NCI-H82 (cell line): ENCODE results near the gene MOB3A.
"Not testable (repeated sequence)": the region's sequence is repeated elsewhere in the genome, so short reads cannot be mapped to it uniquely, and the experiment has no call there.

Experiments
- DNase-seq: peaks from one replicate; lab custom pipeline; 2025; lab: John Stamatoyannopoulos, UW

The MOB3A gene

GRCh38 chr19:2034253-2034652, 61.9 kb downstream of the MOB3A start:
- not testable (repeated sequence) for DNase-seq

DNA sequence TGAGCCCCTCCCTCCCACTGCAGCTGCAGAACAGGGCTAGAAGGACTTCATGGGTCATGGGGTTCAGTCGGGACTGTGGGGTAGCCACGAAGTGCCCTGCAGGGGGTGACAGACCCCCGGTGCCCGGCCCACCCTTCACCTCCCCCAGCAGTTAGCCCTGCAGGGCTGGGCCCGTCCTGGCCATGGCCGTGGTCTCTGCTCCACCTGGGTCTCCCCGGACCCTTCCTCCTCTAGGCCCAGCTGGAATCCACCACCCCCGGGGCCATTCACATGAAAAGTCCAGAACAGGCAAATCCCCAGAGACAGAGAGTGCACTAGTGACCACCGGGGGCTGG, 62.3 kb downstream of the MOB3A start:
- no peak for DNase-seq

- DNase-seq: no peak
Measured at GRCh38 chr19:2033115-2033824, 62.9 kb downstream of the MOB3A start.

DNA sequence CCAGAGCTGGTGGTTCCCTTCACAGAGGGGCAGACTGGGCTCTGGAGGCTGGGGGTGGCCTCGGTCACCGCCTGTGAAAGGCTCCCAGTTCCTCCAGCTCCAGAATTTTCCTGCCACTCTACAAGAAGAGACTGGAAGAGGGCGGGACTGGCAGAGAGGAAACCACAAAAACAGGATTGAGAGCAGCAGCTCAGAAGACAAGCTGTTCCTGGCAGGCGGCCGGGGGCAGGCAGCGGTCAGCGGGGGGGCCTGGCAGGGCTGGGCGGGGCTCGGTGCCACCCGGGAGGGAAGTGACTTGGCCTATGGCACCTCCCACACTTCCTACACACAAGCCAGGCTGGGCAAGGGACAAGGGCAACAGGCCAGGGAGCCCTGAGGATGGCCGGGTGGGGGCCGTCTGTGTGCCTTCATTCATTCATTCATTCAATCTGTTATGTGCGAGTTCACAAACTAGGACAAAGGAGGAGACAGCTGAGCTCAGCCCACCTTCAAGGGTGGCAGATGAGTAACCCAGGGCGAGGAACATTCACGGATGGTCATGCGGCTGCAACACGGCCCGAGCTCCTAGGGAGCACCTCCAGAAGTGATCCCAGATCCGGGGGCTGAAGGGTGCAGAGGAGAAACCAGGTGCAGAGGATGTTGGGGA, 63.7 kb downstream of the MOB3A start:
- no peak for DNase-seq

DNA sequence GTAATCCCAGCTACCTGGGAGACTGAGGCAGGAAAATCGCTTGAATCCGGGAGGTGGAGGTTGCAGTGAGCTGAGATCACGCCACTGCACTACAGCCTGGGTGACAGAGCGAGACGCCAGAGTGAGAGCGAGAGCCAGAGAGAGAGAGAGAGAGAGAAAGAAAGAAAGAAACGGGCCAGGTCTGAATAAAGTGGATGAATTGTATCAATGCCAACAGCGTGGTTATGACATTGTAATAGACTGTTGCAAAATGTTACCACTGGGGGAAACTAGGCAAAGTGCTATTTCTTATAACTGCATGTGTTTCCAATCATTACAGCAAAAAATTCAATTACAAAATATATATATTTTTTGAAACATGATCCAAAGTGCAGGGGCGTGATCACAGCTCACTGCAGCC, 68.8 kb downstream of the MOB3A start:
- no peak for DNase-seq

DNA sequence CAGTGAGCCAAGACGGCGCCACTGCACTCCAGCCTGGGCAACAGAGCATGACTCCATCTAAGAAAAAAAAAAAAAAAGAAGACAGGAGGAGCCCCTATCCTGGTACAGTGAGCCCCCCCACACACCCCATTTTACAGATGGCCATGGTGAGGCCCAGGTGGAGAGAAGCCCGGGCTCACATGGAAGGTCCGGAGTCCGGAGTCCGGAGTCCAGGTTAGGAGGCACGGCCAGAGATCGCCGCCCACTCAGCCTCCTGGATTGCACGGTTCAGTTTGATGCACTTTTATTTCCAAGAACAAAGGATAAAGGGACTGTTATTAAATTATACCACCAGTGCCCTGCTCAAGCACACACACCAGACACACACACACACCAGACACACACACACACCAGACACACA, 69.4 kb downstream of the MOB3A start:
- DNase-seq: no peak

DNA sequence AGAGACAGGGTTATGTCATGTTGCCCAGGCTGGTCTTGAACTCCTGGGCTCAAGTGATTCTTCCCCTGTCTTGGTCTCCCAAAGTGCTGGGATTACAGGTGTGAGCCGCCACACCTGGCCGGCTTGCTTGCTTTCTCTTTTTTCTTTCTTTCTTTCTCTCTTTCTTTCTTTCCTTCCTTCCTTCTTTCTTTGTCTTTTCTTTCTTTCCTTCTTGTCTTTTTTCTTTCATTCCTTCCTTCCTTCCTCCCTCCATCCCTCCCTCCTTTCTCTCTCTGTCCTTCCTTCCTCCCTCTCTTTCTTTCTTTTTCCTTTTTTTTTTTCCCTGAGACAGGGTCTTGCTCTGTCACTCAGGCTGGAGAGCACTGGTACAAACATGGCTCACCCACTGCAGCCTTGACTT, 73.8 kb downstream of the MOB3A start:
- no peak for DNase-seq

- DNase-seq: no peak
Measured at GRCh38 chr19:2021453-2022140, 74.5 kb downstream of the MOB3A start.
